C4-2B (cell line): Measurements from ENCODE around the gene SREBF1.

Experiments used
- CTCF ChIP-seq: fragments of 450-650 bp; conservative IDR thresholded peaks from 2 replicates; pipeline ENCODE4 v1.5.1; 2017; ENCODE audit warnings: mild to moderate bottlenecking
- ZFX ChIP-seq: fragments of 450-650 bp; IDR thresholded peaks from 2 replicates; pipeline ENCODE4 v1.6.1; 2017

- TF ChIP-seq CTCF (no peak), ZFX (no peak)
Measured at GRCh38 chr17:17880577-17881196, 43.9 kb upstream of the SREBF1 start.
